ENCODE measurements around the gene MYH16. TPM values are rescaled to one million over a fixed set of nuclear protein-coding genes. Genes with fewer than 3 reads are reported as not detected.

Gene MYH16
- total RNA-seq, 1 donor from 2014 or later, result not detected

DNA sequence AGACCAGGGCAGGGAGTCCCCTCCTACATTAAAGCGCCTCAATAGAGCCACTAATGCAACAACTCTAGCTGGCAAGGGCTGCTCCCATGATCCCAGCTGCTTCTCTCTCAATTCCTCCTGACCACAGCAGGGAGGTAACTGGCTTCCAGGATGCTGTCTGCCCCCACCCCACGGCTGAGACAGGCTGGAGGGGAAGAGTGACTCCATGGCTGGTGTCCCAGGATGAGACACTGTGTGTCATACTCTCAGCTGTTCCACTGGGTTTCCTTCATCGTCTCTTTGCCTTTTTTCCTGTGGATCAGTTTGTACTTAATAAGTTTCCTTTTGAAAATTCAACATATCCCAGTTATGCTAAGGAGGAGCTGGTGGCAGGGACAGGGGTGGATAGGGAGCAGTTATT is 27.7 kb upstream of the MYH16 start:
- DNase-seq (ENCODE audit: low spot score), result no peak
- Mint-ChIP-seq H3K27me3 (ENCODE audit: low read depth) (peaks cover 2% of the 10 kb centered on the region), H3K4me1 (ENCODE audit: low read depth) (no peaks in the 10 kb centered on the region), H3K36me3 (ENCODE audit: low read depth) (no peaks in the 10 kb centered on the region), H3K9me3 (no peaks in the 10 kb centered on the region), H3K4me3 (ENCODE audit: low read depth) (no peak overlapping the region), H3K27ac (no peak overlapping the region)
- intact Hi-C loops (cut with micrococcal nuclease), result no loop called here

DNA sequence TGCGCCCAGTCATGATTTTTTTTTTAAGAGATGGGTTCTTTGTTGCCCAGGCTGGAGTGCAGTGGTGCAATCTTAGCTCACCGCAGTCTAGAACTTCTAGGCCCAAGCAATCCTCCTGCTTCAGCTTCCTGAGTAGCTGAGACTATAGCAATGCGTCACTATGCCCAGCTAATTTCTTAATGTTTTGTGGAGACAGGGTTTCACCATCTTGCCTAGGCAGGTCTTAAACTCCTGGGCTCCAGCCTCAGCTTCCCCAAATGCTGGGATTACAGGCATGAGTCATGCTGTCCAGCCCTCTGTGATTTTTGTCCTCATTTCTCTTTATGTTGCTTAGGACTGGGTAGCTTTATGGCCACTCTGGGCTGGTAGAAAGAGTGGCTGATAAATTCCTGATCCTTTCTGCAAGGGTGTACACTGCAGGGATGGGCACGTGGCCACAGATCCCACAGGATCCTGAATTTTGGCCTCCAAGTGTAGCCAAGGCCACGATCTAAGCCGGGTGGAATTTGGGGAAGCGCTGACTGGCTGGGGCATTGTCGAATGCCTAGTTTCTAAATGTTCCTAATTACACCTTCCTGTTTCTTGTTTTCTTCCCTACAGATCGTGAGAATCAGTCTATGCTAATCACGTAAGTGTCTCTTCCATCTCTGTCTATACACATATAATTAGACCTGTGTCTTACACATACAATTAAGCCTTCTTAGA is 24.1 kb upstream of the MYH16 start:
- H3K27me3 Mint-ChIP-seq (ENCODE audit: low read depth), result peaks cover 2% of the 10 kb centered on the region
- intact Hi-C loops (cut with micrococcal nuclease), result no loop called here
- DNase-seq (ENCODE audit: low spot score), result no peak
- no peaks in the 10 kb centered on the region for H3K4me1 Mint-ChIP-seq (ENCODE audit: low read depth)
- no peaks in the 10 kb centered on the region for H3K36me3 Mint-ChIP-seq (ENCODE audit: low read depth)
- no peaks in the 10 kb centered on the region for H3K9me3 Mint-ChIP-seq
- H3K4me3 Mint-ChIP-seq (ENCODE audit: low read depth), result no peak overlapping the region
- H3K27ac Mint-ChIP-seq, result no peak overlapping the region

DNA sequence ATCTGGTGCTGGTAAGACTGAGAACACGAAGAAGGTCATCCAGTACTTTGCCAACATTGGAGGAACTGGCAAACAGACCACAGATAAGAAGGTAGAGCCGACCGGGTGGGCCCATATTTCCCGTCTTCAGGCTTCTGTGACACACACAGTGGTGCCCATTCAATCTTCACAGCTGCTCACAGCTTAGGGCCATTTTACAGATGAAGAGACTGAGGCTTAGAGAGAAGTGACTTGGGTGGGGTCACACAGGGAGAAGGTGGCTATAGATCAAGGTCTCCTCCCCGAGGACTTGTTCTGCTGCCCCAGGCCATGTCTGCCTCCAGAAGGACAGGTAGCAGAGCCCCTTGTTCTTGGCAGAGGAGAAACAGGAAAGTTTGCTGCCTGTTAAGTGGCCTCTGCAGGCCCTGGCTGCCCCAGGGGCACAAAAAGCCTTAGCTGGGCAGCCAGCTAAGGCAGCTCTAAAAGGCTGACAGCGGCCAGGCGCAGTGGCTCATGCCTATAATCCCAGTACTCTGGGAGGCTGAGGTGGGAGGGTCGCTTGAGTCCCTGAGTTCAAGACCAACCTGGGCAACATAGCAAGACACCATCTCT is 22.6 kb upstream of the MYH16 start:
- intact Hi-C loops (cut with micrococcal nuclease), result no loop called here
- Mint-ChIP-seq H3K9me3 (no peaks in the 10 kb centered on the region), H3K4me3 (ENCODE audit: low read depth) (no peak overlapping the region), H3K36me3 (ENCODE audit: low read depth) (no peaks in the 10 kb centered on the region), H3K4me1 (ENCODE audit: low read depth) (no peaks in the 10 kb centered on the region), H3K27ac (no peak overlapping the region), H3K27me3 (ENCODE audit: low read depth) (peaks cover under 1% of the 10 kb centered on the region)
- DNase-seq (ENCODE audit: low spot score), result no peak

DNA sequence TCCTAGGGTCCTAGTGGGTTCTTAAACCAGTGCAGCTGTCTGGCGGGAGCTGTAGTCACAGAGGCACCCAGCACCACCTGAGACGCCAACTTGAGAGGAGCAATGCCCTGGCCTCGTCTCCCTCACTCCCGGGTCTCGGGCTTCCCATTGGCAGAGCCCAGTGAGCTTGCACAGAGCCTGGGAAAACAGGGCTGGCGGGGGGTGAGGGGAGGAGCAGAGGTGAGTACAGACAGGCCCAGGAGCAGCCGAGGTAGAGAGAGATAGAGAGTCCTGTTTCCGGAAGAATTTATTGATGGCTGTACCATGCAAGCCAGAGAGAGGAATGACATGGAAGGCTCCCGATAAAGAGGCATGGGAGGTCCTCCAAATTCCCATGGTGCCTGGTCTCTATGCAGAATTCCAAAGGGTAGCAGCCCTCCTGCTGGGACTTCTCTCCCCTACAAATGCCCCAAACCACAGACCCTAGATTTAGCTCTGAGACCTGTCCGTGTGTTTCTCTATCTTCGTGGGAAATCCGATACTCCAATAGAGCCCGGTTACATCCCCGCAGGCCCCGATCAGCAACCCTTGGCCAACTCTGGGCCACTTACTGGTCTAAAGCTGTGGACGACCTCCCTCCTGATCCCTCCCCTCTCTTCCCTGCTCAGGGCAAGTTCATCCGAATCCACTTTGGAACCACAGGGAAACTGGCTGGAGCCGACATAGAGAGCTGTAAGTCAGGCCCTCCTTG is 20.3 kb upstream of the MYH16 start:
- intact Hi-C loops (cut with micrococcal nuclease), result no loop called here

DNA sequence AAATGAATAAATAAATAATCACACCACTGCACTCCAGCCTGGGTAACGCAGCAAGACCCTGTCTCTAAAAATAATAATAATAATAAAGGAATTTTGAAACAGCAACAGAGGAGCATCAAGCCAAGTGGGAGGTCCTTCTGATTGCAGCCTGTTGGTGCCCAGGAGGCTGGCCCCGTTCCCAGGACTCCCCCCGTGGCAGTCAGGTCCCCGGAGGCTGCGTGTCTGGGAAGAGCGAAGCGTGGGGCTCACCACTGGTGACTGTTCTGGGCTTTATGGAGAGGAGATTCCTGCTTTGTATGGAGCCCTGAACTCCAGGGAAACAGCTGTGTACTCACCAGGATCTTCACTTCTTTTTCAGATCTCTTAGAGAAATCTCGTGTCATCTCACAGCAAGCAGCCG is 19.3 kb upstream of the MYH16 start:
- H3K4me3 Mint-ChIP-seq (ENCODE audit: low read depth), result no peak overlapping the region
- H3K27ac Mint-ChIP-seq, result no peak overlapping the region
- H3K27me3 Mint-ChIP-seq (ENCODE audit: low read depth), result no peaks in the 10 kb centered on the region
- no peaks in the 10 kb centered on the region for H3K9me3 Mint-ChIP-seq
- intact Hi-C loops (cut with micrococcal nuclease), result no loop called here
- no peak for DNase-seq (ENCODE audit: low spot score)
- H3K4me1 Mint-ChIP-seq (ENCODE audit: low read depth), result no peaks in the 10 kb centered on the region
- H3K36me3 Mint-ChIP-seq (ENCODE audit: low read depth), result no peaks in the 10 kb centered on the region

More for the DNA sequence above, 20.3 kb upstream of the MYH16 start:
- Mint-ChIP-seq H3K27me3 (ENCODE audit: low read depth) (no peaks in the 10 kb centered on the region), H3K9me3 (no peaks in the 10 kb centered on the region), H3K27ac (no peak overlapping the region), H3K4me3 (ENCODE audit: low read depth) (no peak overlapping the region), H3K36me3 (ENCODE audit: low read depth) (no peaks in the 10 kb centered on the region), H3K4me1 (ENCODE audit: low read depth) (no peaks in the 10 kb centered on the region)
- no peak for DNase-seq (ENCODE audit: low spot score)

DNA sequence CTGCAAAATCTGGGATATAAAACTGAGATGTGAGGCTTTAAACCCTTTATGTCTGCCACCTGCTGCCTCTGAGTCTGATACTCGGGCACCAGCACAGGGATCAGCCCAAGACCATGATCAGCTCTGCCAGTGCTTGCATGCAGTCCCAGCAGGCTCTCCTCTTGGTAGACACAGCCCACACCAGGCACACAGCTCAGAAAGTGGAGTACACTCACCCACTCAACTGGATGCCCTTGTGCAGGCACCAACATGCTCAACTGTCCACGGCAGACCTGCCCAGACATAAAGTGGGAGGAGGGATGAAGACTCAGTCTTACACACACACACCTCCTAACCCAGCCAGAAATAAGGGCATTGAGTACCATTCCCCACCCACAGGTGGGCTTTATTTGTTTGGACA is 18.2 kb upstream of the MYH16 start:
- Mint-ChIP-seq H3K36me3 (ENCODE audit: low read depth) (no peaks in the 10 kb centered on the region), H3K4me3 (ENCODE audit: low read depth) (no peak overlapping the region), H3K27me3 (ENCODE audit: low read depth) (no peaks in the 10 kb centered on the region), H3K9me3 (no peaks in the 10 kb centered on the region), H3K27ac (no peak overlapping the region), H3K4me1 (ENCODE audit: low read depth) (no peaks in the 10 kb centered on the region)
- DNase-seq (ENCODE audit: low spot score), result no peak
- intact Hi-C loops (cut with micrococcal nuclease), result no loop called here

DNA sequence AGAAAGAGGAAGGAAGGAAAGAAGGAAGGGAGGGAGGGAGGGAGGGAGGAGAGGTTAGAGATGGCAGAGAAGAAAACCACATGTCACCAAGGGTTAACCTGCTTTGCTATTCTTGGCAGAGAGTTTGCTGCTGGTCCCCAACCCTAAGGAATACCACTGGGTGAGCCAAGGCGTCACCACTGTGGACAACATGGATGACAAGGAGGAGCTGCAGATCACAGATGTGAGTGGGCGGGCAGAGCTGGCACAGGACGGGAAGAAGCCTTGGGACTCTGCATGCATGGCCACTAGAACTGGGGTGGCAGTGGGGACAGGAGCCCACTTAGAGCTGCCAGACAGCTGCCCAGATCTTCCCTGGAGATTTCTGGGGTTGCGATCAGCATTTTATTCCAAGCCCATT is 17.2 kb upstream of the MYH16 start:
- Mint-ChIP-seq H3K9me3 (no peaks in the 10 kb centered on the region), H3K27me3 (ENCODE audit: low read depth) (no peaks in the 10 kb centered on the region), H3K36me3 (ENCODE audit: low read depth) (no peaks in the 10 kb centered on the region), H3K4me3 (ENCODE audit: low read depth) (no peak overlapping the region), H3K27ac (no peak overlapping the region), H3K4me1 (ENCODE audit: low read depth) (no peaks in the 10 kb centered on the region)
- no peak for DNase-seq (ENCODE audit: low spot score)
- intact Hi-C loops (cut with micrococcal nuclease), result no loop called here

DNA sequence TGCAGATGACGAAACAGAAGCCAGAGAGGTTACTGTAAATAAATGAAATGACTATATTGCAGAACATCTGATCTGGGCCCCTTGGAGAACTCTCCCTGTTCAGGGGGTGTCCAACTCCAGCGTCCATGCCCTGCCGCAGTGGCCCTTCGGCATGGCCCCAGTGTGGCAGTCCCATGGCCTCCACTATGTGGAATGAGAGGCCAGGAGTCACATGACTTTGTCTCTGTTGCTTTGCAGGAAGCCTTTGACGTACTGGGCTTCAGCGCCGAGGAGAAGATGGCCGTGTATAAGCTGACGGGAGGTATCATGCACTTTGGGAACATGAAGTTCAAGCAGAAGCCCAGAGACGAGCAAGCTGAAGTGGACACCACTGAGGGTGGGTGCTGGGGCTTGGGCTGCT is 15.6 kb upstream of the MYH16 start:
- Mint-ChIP-seq H3K36me3 (ENCODE audit: low read depth) (no peaks in the 10 kb centered on the region), H3K27ac (no peak overlapping the region), H3K9me3 (no peaks in the 10 kb centered on the region), H3K4me1 (ENCODE audit: low read depth) (no peaks in the 10 kb centered on the region), H3K4me3 (ENCODE audit: low read depth) (no peak overlapping the region), H3K27me3 (ENCODE audit: low read depth) (no peaks in the 10 kb centered on the region)
- DNase-seq (ENCODE audit: low spot score), result no peak
- intact Hi-C loops (cut with micrococcal nuclease), result no loop called here

DNA sequence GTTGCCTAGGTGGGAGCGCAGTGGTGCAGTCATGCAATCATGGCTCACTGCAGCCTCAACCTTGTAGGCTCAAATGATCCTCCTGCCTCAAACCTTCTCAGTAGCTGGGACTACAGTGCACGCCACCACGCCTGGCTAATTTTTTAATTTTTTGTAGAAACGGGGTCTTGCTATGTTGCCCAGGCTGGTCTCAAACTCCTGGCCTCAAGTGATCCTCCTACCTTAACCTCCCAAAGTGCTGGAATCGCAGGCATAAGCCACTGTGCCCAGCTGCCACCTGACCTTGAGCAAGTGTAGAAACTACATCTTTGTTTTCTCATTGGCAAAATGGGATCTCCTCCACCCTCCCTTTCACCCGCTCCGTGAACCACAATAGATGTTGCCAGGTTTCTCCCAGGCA is 15.0 kb upstream of the MYH16 start:
- DNase-seq (ENCODE audit: low spot score), result no peak
- Mint-ChIP-seq H3K4me3 (ENCODE audit: low read depth) (no peak overlapping the region), H3K27me3 (ENCODE audit: low read depth) (no peaks in the 10 kb centered on the region), H3K27ac (no peak overlapping the region), H3K4me1 (ENCODE audit: low read depth) (no peaks in the 10 kb centered on the region), H3K9me3 (no peaks in the 10 kb centered on the region), H3K36me3 (ENCODE audit: low read depth) (no peaks in the 10 kb centered on the region)
- intact Hi-C loops (cut with micrococcal nuclease), result no loop called here

DNA sequence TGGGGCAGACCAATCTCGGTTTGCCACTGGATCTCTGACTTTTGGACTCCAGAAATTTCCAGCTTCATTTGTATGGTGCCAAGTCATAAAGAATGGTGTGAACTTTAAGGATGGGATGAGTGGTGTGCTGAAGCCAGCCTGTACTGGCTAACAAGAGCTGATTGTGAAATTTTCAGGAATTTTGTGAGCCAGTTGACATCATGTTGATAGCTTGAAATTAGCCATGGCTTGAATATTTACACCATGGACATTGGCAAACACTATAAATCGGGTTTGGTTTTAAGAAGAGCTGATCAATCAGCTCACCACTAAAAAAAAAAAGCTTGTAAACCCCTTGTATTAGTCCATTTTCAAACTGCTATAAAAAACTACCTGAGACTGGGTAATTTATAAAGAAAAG is 14.1 kb upstream of the MYH16 start:
- Mint-ChIP-seq H3K27ac (no peak overlapping the region), H3K36me3 (ENCODE audit: low read depth) (no peaks in the 10 kb centered on the region), H3K27me3 (ENCODE audit: low read depth) (no peaks in the 10 kb centered on the region), H3K9me3 (no peaks in the 10 kb centered on the region), H3K4me3 (ENCODE audit: low read depth) (no peak overlapping the region), H3K4me1 (ENCODE audit: low read depth) (no peaks in the 10 kb centered on the region)
- intact Hi-C loops (cut with micrococcal nuclease), result no loop called here
- DNase-seq (ENCODE audit: low spot score), result no peak

DNA sequence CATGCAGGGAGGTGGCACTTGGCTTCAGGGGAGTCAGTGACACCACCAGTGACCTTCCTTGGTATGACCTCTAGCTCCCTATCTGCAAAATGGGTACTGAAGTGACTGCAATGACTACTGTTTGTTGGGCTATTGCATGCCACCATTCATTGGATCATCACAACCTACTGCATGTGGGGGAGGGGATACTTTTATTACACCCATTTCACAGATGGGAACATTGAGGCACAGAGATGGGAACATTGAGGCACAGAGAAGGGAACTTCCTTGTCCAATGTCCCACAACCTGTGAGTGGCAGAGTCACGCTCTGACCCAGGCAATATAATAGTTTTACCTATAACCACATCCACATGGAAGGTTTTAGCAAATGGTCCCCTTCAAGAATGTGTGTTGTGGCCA is 12.2 kb upstream of the MYH16 start:
- no peaks in the 10 kb centered on the region for H3K36me3 Mint-ChIP-seq (ENCODE audit: low read depth)
- H3K27ac Mint-ChIP-seq, result no peak overlapping the region
- H3K4me1 Mint-ChIP-seq (ENCODE audit: low read depth), result no peaks in the 10 kb centered on the region
- peaks cover 5% of the 10 kb centered on the region for H3K27me3 Mint-ChIP-seq (ENCODE audit: low read depth)
- H3K4me3 Mint-ChIP-seq (ENCODE audit: low read depth), result no peak overlapping the region
- DNase-seq (ENCODE audit: low spot score), result no peak
- intact Hi-C loops (cut with micrococcal nuclease), result no loop called here
- H3K9me3 Mint-ChIP-seq, result no peaks in the 10 kb centered on the region

DNA sequence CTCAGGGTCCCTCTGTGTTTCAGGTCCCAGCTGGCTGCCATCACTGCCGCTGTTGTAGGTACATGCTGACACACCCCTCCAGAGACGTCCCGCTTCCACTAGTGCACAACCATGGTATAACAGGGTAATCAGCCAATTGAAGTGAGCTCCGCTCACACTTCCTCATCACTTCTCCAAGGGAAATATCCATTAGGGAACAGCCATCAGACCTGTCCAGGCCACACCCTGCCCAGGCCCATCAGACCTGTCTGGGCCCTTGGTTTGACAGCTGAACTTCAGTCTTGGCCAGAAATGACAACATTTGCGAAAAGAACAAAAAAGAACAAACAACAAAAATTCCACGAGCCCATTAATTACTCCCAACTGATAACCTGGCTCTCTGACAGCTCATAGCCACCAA is 11.0 kb upstream of the MYH16 start:
- Mint-ChIP-seq H3K4me1 (ENCODE audit: low read depth) (no peaks in the 10 kb centered on the region), H3K27ac (no peak overlapping the region), H3K27me3 (ENCODE audit: low read depth) (peaks cover 8% of the 10 kb centered on the region), H3K4me3 (ENCODE audit: low read depth) (no peak overlapping the region), H3K9me3 (no peaks in the 10 kb centered on the region), H3K36me3 (ENCODE audit: low read depth) (no peaks in the 10 kb centered on the region)
- DNase-seq (ENCODE audit: low spot score), result no peak
- intact Hi-C loops (cut with micrococcal nuclease), result no loop called here

DNA sequence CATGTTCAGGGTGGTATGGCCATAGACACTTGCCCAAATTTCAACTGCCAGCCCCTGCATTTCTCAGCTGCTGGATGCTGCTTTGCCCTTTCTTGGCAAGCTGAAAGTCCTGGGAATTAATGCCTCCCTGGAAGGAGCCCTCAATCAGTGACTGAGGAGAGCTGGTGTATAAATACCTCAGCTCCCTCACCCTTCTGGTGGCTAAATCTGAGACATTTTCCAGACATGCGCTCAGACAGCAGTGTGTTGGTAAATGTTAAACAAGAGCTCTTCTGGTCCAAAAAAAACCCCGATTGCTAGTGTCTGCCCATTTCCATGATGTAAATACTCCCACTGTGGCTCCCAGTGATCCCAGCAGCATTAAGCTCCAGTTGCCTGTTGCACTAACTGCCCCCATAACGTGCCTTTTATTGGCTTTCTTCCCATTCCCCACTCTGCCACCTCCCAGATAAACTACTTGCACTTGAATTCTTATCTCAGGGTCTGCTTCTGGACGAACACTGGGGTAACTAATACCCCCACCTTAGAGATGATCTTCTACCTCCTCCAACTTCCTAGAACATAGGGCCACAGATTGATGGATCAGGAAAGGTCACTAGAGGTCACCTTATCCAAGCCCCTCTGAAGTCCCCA is 6.7 kb upstream of the MYH16 start:
- H3K9me3 Mint-ChIP-seq, result no peaks in the 10 kb centered on the region
- no peak for DNase-seq (ENCODE audit: low spot score)
- H3K4me1 Mint-ChIP-seq (ENCODE audit: low read depth), result no peaks in the 10 kb centered on the region
- intact Hi-C loops (cut with micrococcal nuclease), result no loop called here
- H3K27ac Mint-ChIP-seq, result no peak overlapping the region
- H3K36me3 Mint-ChIP-seq (ENCODE audit: low read depth), result no peaks in the 10 kb centered on the region
- no peak overlapping the region for H3K4me3 Mint-ChIP-seq (ENCODE audit: low read depth)
- peaks cover 8% of the 10 kb centered on the region for H3K27me3 Mint-ChIP-seq (ENCODE audit: low read depth)
